ENCODE data around the gene MARK1. TPM values are rescaled to one million over a fixed set of nuclear protein-coding genes. Genes with fewer than 3 reads are reported as not detected.

MARK1 gene
- total and polyA plus RNA-seq, 2 experiments from 2014 or later = 11.1 to 13.6 TPM

- Histone ChIP-seq H3K9me2 (ENCODE audit: insufficient read depth) (0 out of 2 replicates have a peak, but pooled peaks cover 7% of the 10 kb centered on the region), H3K4me3 (no peak overlapping the region), H3K27me3 (ENCODE audit: insufficient read depth) (no peaks in the 10 kb centered on the region), H3K4me1 (ENCODE audit: insufficient read depth) (no peaks in the 10 kb centered on the region), H3K4me2 (no peak overlapping the region), H3K79me2 (replicated peaks; ENCODE audit: insufficient read depth) (no peaks in the 10 kb centered on the region), H4K20me1 (replicated peaks; ENCODE audit: insufficient read depth) (no peaks in the 10 kb centered on the region), H3K27ac (ENCODE audit: low read depth) (no peak overlapping the region), H2AFZ (peak overlapping the region; percentile 14; the same call in 1 of the 2 replicates), H3K36me3 (ENCODE audit: insufficient read depth) (peaks cover 8% of the 10 kb centered on the region; the same call in 1 of the 2 replicates), H3F3A (replicated peaks; ENCODE audit: low read depth) (no peaks in the 10 kb centered on the region)
- H3K27me3 Mint-ChIP-seq (ENCODE audit: insufficient read depth, low read depth, poor library complexity) = no peaks in the 10 kb centered on the region
- ATAC-seq = no peak
- H3K27ac Mint-ChIP-seq = no peak overlapping the region
- no peak overlapping the region for H3K4me3 Mint-ChIP-seq
- TF ChIP-seq EZH2phosphoT487 (IDR thresholded peaks at IDR 0.05; ENCODE audit: unreplicated experiment) = no peak
- TF ChIP-seq EZH2 (IDR thresholded peaks at IDR 0.05; ENCODE audit: low read depth, unreplicated experiment) = no peak
- TF ChIP-seq ZNF462 (CRISPR knock-in tag; IDR thresholded peaks at IDR 0.05) = no peak
- no peak for TF ChIP-seq CTCF (conservative IDR thresholded peaks at IDR 0.05; ENCODE audit: low read depth in 2 of 2)
- no peak for TF ChIP-seq CREB1 (CRISPR knock-in tag; IDR thresholded peaks at IDR 0.05; ENCODE audit: low read depth)
- TF ChIP-seq STAT1 (IDR thresholded peaks at IDR 0.05; ENCODE audit: unreplicated experiment) = no peak
- TF ChIP-seq POLR2AphosphoS5 (IDR thresholded peaks at IDR 0.05; ENCODE audit: low read depth) = no peak
- TF ChIP-seq JUNB (IDR thresholded peaks at IDR 0.05; ENCODE audit: unreplicated experiment) = no peak
- no peak for TF ChIP-seq ZNF114 (CRISPR knock-in tag; IDR thresholded peaks at IDR 0.05)
- H3K9me3 Mint-ChIP-seq = peaks cover 21% of the 10 kb centered on the region
- peaks cover 6% of the 10 kb centered on the region for H3K4me1 Mint-ChIP-seq
- no peak for DNase-seq (ENCODE audit: low spot score)
- H3K36me3 Mint-ChIP-seq (ENCODE audit: low read depth) = peaks cover 8% of the 10 kb centered on the region; the same call in 1 of the 3 replicates
These were observed 183.3 kb downstream of the MARK1 start for GRCh38 chr1:220711056-220711809.

Small RNAs within 50 kb of the gene (small RNA-seq; reads per million reads assigned to genes)
- gene RN7SL464P (ENCODE audit: low replicate concordance) = not detected

Other genes starting within 250 kb of the MARK1 start
- gene C1orf115, start 162.2 kb downstream of the MARK1 start, total RNA-seq (2014; rRNA removed; shearing (Covaris generic)) = 6.0 and 6.1 TPM in 2 replicates
- gene C1orf115, start 162.2 kb downstream of the MARK1 start, polyA plus RNA-seq (2016; fragmentation: Nextera tagmentation; extraction: Ambion mirVana) = 2.5 and 2.9 TPM in 2 replicates
- 4.1 and 4.3 TPM in 2 replicates for gene MTARC2, start 220.2 kb downstream of the MARK1 start, total RNA-seq (2014; rRNA removed; shearing (Covaris generic))
- 7.7 and 8.0 TPM in 2 replicates for gene MTARC2, start 220.2 kb downstream of the MARK1 start, polyA plus RNA-seq (2016; fragmentation: Nextera tagmentation; extraction: Ambion mirVana)